Stimulated activated CD4-positive, alpha-beta T cell treated with anti-CD3 and anti-CD28 coated beads, Interleukin-12 subunit alpha, Interleukin-12 subunit beta, amount 100 ng/mL, for 24 hours (primary cell): ENCODE results near the gene POLQ.
"Not testable (repeated sequence)": the region's sequence is repeated elsewhere in the genome, so short reads cannot be mapped to it uniquely, and the experiment has no call there.

Source experiments
- DNase-seq, 2 experiments: peaks; one replicate each; pipeline ENCODE4 v3.0.0-alpha.2; 2020; ENCODE audit warnings: low read depth in 2 of 2

The POLQ gene

DNA sequence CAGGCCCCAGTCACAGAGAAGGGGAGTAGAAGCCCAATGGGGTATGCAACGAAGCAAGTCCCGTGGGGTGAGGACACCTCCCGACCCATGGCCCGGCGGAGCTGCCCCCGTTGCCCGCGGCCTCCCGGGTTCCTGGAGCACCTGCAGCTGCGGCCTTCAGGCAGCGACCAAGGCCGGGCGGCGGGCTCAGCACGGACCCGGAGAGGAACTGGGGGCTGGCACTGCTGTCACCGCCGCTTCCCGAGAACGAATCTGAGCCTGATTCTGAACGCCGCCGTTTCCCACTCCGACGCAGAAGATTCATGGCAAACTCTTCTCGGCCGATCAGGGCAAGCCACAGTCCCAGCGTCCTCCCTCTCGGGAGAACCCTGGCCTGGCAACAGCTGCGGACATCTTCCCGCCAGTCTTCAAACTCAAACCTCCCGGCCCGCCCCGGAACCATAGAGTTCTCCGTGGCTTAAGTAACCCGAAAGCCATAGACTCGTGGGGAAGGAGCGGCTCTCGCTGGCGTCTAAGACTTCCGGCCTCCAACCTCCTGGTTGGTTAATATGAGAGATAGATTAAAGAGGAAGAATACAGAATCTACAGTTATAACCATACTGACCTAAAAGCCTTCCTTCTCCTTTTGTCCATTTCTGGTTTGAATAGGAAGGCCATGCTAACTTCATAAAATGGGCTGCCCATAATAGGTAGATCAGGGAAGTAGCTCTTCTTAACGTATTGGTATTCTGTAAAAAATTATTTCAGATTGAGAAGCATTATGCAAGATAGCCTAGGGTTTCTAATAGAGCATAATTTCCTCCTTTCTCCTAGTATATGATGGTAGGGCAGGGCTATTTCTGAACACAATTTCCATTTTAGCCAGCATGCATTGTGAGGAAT, at the start of gene POLQ:
Gene POLQ, minus strand, starts transcription at position 415 of the 882 bp plus-strand sequence. Its CDS starts 111 bp downstream, at position 304.
- DNase-seq: peak; percentile 77 to 81

DNA sequence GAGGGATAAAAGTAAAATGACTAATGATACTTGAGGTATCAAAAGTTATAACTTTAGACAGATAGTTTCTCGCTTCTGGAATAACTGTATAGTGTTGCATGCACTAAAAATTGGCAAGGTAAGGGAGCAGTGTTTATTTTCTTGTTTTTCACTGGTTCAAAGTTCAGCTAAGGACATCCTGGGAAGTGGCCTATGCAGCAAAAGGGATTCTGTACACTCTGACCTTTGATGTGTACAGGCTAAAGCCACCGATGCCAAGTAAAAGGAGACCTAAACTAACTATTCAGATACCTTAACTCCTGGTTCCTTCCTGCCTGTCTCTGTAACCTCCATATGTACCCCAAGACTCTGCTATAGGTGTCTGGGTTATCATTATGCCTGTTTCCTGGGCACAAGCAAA, 49.1 kb upstream of the POLQ start:
- no peak for DNase-seq

DNA sequence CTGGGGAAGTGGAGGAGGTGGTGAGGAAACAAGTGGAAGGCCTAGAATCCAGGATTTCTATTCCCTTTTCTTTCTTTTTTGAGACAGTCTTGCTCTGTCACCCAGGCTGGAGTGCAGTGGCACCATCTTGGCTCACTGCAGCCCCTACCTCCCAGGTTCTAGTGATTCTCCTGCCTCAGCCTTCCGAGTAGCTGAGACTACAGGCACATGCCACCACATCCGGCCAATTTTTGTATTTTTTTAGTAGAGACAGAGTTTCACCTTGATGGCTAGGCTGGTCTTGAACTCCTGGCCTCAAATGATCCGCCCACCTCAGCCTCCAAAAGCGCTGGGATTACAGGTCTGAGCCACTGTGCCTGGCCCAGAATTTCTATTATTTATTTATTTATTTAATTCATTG, 48.0 kb upstream of the POLQ start:
- not testable (repeated sequence) for DNase-seq

DNA sequence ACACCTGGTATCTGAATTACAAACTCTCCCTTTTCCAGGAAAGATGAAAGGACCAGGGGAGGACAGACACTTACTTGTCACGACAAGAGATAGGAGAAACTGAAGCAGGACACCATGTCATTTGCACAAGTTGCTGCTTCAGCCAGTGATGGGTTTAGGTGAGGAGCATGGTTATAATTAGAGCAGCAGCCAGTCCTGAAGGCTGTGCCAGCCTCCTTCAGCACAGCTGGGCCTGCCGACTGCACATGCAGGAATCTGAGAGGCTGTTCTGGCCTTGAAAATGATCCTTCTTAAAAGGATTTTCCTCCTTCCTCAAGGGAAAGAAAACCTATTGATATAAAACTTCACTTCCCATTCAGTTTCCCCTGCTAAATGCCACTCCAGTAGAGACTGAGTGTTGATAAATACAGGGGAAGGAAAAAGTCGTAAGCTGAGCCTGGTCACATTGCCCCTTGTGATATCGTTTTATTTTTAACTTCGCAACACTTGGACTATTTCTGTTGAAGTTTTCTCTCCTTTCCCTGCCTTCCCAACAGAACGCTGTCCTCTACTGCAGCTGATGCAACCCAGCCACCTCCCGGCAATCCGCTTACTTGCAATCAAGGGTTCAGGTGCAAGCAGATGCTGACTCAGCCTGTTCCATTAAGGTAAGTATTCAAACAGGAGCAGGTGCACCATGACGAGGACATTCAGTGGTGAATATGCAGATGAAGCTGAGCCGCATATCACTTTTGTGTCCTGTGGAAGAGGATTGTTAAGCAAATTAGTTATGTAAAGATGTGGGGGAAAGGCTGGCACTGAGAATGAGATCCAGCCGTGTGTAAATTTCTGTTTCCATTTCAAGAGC, 47.3 kb upstream of the POLQ start, which contains the start of gene FBXO40:
Gene FBXO40, plus strand, starts transcription at position 524 of the 847 bp plus-strand sequence. CDS start 27,197 bp downstream, outside the sequence.
- DNase-seq: no peak

DNA sequence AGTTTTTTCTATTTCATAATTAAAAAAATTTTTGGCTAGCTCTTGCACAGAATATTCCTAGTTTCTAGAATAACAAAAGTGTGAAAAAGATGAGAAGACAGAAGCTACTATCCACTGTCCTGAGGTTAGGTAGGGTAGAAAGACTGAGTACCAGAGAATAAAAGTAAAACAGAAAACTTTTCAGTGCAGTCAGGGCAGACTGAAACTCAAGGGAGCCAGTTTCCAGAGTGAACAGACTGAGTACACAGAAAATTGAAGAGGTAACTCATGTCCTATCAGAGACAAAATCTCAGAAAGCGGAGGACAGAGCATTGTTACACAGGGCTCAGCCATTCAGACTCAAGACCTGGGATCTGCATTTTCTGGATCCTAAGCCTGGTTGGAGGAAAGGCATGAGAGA, 38.6 kb upstream of the POLQ start:
- no peak for DNase-seq

DNA sequence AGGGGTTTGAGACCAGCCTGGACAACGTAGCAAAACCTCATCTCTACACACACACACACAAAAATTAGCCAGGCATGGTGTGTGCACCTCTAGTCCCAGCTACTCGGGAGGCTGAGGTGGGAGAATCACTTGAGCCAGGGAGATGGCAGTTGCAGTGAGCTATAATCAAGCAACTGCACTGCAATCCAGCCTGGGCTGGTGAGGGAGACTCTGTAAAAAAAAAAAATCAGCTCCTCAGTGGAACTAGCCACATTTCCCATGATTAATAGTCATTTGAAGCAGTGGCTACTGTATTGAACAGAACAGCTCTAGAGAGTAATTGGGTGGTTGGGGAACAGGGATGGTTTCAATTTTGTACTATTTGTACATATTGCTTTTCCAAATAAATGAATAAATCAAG, 35.9 kb upstream of the POLQ start:
- no peak for DNase-seq

DNA sequence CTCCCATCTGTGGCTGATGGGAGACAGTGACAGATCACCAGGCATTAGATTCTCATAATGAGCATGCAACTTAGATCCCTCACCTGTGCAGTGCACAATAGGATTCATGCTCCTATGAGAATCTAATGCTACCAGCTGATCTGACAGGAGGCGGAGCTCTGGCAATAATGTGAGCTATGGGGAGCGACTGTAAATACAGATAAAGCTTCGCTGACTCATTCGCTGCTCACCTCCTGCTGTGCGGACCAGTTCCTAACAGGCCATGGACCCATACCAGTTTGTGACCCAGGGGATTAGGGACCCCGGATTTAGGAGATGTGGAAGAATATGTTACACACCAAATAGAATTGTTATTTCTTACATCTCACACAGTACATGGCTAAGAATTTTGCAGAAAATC, 28.7 kb upstream of the POLQ start:
- no peak for DNase-seq

DNA sequence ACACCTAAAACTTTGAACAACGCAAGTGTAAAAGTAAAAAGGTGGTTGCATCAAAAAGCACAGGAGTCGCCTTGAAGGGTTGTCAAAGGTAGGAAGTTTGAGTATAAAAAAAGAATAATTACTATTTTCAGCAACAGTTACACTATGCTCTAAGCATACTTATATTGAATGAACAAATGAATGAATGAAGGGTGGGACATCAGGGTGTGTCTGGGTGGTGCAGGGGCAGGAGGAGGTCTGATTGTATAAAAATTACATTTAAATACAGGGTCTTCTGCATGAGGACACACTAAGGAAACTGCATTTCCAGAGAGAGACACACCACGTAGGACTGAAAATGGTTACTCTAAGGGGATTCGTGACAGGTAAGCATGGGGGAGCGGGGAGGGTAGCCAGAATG, 21.9 kb upstream of the POLQ start, which contains the start of gene ARGFX:
Gene ARGFX, plus strand, starts transcription at position 301 of the 400 bp plus-strand sequence. CDS start 2,765 bp downstream, outside the sequence.
- no peak for DNase-seq

DNA sequence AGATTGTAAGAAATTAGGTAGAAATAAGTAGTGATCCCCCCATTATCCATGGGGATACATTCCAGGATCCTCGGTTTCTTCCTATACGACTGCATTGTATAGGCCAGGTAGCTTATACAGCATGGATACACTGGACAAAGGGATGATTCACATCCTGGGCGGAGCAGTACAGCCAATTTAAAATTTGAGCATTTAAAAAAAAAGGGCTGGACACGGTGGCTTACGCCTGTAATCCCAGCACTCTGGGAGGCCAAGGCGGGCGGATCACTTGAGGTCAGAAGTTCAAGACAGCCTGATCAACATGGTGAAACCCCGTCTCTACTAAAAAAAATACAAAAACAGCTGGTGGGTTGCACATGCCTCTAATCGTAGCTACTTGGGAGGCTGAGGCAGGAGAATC, 21.0 kb upstream of the POLQ start:
- no peak for DNase-seq

DNA sequence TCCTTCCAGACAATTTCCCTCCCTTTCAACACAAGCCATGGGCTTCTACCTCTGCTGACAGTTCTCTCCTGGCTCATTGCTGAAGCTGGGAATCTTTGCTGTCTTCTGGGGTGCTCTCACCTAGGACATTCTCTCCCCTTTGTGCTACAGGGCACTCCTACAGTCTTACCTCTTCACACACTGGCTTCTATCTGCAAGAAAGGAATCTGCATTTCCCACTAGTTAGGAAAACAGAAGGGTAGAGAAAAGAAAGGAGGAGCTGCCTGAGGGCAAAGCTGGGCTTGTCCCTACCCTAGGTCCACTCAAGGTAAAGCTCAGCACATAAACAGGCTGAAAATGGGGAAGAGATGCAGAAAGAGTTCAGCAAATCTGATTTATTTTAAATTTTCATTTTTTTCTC, 16.4 kb upstream of the POLQ start:
- DNase-seq: no peak

DNA sequence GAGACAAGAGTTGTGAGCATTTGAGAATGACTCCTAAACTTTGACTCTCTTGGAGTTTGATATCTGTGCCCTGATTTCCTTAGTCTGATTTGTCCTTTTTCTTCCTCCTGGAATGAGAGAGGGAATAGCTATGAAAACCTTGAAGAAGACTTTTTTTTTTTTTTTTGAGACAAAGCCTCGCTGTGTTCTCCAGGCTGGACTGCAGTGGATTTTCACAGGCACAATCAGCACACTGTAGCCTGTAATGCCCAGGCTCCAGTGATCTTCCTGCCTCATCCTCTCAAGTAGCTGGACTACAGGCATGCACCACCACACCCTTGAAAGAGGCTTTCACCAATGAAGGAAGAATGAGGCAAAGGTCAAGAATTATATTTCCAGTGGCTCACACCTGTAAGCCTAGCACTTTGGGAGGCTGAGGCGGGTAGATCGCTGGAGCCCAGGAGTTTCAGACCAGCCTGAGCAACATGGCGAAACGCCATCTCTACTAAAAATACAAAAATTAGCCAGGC, 11.7 kb upstream of the POLQ start:
- DNase-seq: no peak

DNA sequence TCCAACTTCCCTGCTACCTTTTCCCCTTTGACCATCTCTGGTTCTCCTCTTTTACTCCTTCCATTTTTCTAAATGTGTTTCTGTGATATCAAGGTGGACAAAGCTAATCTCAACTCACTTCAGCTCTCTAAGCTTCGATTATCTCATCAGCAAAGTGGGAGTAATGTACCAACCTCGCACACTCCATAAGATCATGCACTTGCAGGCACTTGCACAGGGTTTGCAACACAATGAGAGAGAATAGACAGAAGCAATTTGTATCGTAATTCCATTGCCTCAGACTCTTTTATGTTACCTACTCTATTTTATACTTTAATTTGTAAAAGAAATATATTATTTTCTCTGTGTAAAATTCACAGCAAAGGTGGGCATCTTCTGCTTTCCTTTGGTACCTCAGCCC, 7.0 kb upstream of the POLQ start:
- no peak for DNase-seq

DNA sequence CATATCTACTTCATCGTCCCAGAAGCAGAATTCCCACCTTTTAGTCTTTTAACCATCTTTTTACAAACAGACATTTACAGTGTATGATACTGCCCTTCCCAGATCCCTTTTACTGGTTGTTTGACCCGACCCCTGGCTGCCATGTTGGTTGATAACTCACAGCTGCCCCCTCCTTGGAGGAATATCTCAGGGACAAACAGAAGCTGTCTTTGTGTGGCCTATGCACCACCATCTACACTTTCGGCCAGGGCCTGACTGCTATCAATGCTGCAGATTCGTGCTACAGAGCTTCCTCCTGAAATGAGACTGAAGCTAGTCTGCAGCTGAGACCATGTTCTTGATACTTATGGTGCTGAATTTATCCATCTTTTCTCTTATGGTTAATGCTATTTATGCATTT, 6.6 kb upstream of the POLQ start:
- no peak for DNase-seq

DNA sequence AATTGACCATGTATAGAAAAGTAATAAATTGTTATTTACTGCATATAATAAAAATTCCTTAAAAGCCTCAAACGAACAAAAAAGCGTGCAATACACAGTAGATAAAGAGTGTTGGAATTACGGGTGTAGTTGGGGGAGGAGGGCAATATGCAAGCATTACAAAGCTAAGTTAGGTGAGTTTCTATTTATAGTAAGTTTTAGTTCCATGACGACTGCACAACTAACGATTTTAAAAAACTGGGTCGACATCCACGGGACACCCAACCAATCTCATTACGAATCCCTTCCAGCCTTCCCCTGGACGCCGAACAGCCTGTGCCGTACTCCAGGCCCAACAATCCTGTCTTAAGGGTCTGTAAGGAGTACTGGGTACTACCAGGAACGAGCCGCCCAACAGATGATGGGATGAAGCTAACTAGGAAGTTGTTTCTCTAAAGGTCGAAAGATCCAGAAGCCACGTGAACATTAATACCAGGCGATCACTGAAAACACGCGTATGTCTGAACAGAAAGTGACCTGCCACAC, 677 bp downstream of the POLQ start:
- DNase-seq: no peak

DNA sequence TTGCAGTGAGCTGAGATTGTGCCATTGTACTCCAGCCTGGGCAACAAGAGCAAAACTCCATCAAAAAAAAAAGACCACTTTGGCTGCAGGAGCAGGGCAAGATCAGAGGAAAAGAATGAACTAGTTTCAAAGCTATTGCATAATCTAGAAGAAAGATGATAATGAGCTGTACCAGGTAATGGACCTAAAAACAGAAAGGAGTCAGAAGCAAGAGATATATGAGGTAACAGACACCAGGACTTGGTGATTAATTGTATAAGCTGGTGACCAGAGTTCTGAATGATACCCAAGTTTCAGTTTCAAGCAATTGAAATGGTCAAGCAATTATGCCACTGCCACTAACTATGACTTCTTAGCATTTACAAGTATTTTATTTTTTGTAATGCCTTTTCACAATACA, 2.9 kb downstream of the POLQ start:
- no peak for DNase-seq

DNA sequence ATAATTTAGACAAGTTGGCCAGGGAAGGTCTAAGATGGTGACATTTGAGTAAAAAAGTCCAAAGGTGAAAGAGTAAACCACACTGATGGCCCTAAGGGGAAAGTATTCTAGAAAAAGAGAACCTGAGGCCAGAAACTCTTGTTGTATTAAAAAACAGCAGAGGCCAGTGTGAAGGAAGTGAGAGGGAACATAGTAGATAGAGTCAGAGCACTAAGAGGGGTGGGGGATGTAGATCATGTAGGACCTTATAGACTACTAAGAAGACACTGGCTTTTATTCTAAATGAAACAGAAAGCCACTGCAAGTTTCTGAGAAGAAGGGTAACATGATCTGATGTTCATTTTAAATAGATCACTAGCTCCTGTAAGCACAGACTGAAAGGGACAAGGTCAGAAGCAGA, 14.5 kb downstream of the POLQ start:
- no peak for DNase-seq

DNA sequence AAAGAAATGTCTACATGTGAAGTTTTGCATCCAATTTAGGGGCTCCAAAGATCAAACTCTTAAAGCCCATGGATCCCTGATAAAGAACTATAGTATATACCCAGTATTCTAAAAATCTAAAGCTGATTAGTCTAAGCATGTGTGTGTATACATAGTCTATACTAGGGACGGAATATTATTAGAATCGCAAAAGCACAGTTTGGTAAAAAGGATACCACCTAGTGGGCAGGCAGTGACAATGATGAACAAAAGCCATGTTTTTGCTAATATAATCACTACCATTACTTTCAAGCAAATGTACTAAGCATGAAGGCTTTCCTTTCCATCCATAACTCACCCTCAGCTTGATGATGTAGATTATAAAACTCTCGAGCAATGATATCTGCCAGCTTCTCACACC, 16.5 kb downstream of the POLQ start:
- DNase-seq: no peak

DNA sequence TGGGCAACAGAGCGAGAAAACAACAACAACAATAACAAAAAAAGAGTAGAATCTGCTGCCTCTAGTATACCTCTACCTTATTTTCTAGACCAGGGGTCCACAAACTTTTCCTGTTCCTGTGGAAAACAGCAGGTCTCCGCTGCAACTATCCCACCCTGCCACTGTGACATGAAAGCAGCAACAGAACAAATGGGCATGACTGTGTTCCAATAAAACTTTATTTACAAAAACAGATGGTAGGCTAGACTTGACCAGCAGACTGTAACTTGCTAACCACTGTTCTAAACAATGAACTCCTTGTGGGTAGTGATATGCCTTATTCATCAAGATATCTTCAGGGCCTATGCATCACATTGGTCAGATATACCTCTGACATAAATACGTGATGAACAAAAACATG, 25.3 kb downstream of the POLQ start:
- no peak for DNase-seq

DNA sequence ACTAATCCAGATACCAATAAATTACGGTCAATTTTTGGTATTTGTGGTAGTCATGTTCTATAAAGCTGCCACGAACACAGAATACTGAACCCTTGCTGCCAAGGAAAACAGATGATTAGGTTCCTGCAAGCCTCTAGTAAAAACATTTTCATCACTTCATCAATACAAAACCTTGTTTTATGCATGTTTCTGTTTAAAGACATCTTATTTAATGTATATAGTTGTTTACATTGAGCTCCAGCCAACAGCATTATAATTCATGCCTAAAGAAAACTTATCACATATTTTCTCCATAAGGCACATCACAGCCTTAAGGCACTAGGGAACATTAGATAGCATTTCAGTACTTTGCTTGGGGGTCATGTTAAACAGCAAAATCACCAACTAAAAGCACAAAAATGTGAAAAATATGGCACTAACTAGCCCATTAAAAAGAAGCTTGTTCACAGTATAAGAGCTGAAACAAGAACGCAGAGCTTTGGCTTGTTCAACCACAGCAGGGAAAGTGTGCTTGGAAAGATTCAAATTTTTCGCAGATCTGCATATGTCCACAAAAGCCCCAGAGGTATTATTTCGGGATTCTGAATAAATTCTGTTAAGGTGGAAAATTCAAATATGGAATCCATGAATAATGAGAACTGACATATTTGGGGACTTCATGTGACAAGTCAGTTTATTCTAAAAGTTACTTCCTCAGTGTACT, 27.7 kb downstream of the POLQ start:
- DNase-seq: no peak

DNA sequence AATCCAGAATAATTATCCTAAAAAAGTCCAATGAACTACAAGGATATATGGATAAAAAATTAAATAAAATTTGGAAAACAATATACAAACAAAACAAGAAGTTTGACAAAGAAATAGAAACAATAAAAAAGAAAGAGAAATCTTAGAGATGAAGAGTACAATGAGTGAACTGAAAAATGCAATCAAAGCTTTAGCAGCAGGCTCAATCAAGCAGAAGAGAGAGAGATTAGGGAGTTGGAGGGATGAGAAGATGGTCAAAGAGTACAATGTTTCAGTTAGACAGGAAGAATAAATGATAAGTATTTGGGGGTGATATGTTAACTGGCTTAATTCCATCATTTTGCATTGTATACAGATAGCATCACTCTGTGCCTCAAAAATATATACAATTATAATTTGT, 29.9 kb downstream of the POLQ start:
- no peak for DNase-seq

DNA sequence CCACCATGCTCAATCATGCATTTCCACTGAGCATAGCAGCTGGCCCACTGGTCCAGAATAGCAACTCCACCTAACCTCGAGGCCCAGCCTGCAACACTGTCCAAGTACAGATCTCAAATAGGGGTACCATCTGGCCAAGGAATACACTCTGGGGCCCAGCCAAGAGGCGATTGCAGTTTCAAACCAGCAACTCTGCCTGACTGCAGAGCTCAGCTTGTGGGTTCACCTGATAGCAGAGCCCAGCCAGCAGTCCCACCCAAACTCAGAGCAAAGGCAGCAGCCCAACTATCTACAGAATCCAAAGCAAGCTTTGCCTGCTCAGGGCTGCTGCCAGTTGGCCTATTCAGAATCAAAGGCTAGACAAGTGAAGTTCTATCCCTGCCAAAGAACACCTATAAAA, 30.5 kb downstream of the POLQ start:
- DNase-seq: no peak

DNA sequence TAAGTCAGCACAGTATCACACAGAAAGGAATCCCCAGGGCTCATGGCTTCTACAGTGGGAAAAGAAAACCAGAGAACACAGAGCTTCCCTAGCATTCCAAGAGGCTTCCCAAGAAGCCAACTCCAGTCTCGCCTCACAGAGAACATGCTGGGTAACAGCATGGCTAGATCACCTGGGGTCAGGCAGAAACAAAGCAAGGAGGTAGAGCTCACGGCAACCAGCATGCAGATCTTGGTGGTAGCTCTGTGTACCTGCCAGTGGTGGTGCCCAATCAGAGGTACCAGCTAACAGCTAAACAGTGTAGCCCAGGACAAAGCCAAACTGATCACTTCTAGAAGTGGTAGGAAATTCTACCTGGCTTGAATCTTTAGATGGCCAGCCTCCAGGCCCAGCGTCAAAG, 31.3 kb downstream of the POLQ start:
- DNase-seq: no peak
